A549 (cell line): ENCODE data around the gene NELFCD. TPM values are rescaled to one million over a fixed set of nuclear protein-coding genes. Genes with fewer than 3 reads are reported as not detected.

Experiments used
- ATAC-seq, 2 experiments: fragments of 200-7000 bp in 1 of 2; fragments of >200 bp in 1 of 2; cut with Nextera tagmentation in 1 of 2; cut with Tn5 transposase in 1 of 2; 3 replicates each; pipeline versions ENCODE4 v1.8.0 to v1.9.1; 2018 to 2020; ENCODE audit warnings: mild to moderate bottlenecking in 1 of 2, moderate library complexity in 1 of 2
- CTCF ChIA-PET: fragments of 300-600 bp; sonication (Branson Sonifier 250); formaldehyde crosslinking; extraction: SDS; loops from one replicate; lab custom pipeline; 2021; ENCODE audit warnings: antibody characterized with exemption, inconsistent platforms; lab: Yijun Ruan, JAX
- POLR2A ChIA-PET: fragments of 350-600 bp; formaldehyde crosslinking; extraction: SDS; loops from one replicate; lab custom pipeline; 2021; ENCODE audit warnings: antibody characterized with exemption, inconsistent platforms; lab: Yijun Ruan, JAX
- DNase-seq, 2 experiments: peaks; one replicate each; pipeline versions ENCODE4 v3.0.0 to v3.0.0-alpha.2; 2011 to 2016; ENCODE audit warnings: low read depth in 1 of 2, low spot score in 1 of 2
- FAIRE-seq: peaks from 2 replicates; lab custom pipeline; 2011; peaks lifted over from hg19 to GRCh38; lab: Jason Lieb, UNC
- H3K27ac ChIP-seq, 2 experiments: fragments of >200 bp; sonication (Bioruptor Twin); formaldehyde crosslinking; 3 replicates each; pipeline ENCODE4 v1.5.1; 2016 to 2017
- H3K4me1 ChIP-seq: fragments of >200 bp; sonication (Bioruptor Twin); formaldehyde crosslinking; 3 replicates; pipeline ENCODE4 v1.6.1; 2016
- H3K4me2 ChIP-seq: fragments of >200 bp; sonication (Bioruptor Twin); formaldehyde crosslinking; 3 replicates; pipeline ENCODE4 v1.6.1; 2016
- H3K4me3 ChIP-seq: fragments of >200 bp; sonication (Bioruptor Twin); formaldehyde crosslinking; 3 replicates; pipeline ENCODE4 v1.5.1; 2016
- H3K9me3 ChIP-seq: fragments of >200 bp; sonication (Bioruptor Twin); formaldehyde crosslinking; 3 replicates; pipeline ENCODE4 v1.6.1; 2016
- BCL3 ChIP-seq: fragments of >200 bp; sonication (Bioruptor Twin); formaldehyde crosslinking; IDR thresholded peaks from 3 replicates; pipeline ENCODE4 v1.6.1; 2016
- CEBPB ChIP-seq, 2 experiments: fragments of >200 bp in 1 of 2; sonication (Bioruptor Twin) in 1 of 2; formaldehyde crosslinking in 1 of 2; IDR thresholded peaks; 2 replicates each; pipeline ENCODE4 v1.6.1; 2012 to 2016
- CHD2 ChIP-seq: fragments of 150-350 bp; IDR thresholded peaks from 2 replicates; pipeline ENCODE4 v1.6.1; 2014; ENCODE audit warnings: low read length; ENCODE audit not compliant: partially characterized antibody
- CTCF ChIP-seq: fragments of >200 bp; sonication (Bioruptor Twin); formaldehyde crosslinking; IDR thresholded peaks from 3 replicates; pipeline ENCODE4 v1.5.1; 2016
- E2F6 ChIP-seq: IDR thresholded peaks from 2 replicates; pipeline ENCODE4 v1.6.1; 2012; ENCODE audit warnings: low read depth, borderline replicate concordance
- EP300 ChIP-seq, 2 experiments: fragments of >200 bp; sonication (Bioruptor Twin); formaldehyde crosslinking; IDR thresholded peaks; 2 replicates in 1 of 2; 3 replicates in 1 of 2; pipeline ENCODE4 v1.6.1; 2016 to 2017
- ESRRA ChIP-seq: fragments of 150-350 bp; IDR thresholded peaks from 2 replicates; pipeline ENCODE4 v1.6.1; 2014; ENCODE audit warnings: mild to moderate bottlenecking, low read length, borderline replicate concordance
- FOXS1 ChIP-seq: fragments of 250-450 bp; sonication (Bioruptor Pico); IDR thresholded peaks from 2 replicates; pipeline ENCODE4 v1.5.0; 2020; ENCODE audit warnings: mild to moderate bottlenecking, moderate library complexity
- HDAC2 ChIP-seq: fragments of 200-600 bp; sonication (generic); IDR thresholded peaks from 2 replicates; pipeline ENCODE4 v1.6.1; 2016
- HEYL ChIP-seq: fragments of 250-450 bp; sonication (Bioruptor Pico); IDR thresholded peaks from 2 replicates; pipeline ENCODE4 v1.8.0; 2021; ENCODE audit warnings: mild to moderate bottlenecking, moderate library complexity
- HMGXB4 ChIP-seq: fragments of 250-450 bp; sonication (Bioruptor Pico); IDR thresholded peaks from 2 replicates; pipeline ENCODE4 v1.5.0; 2021; ENCODE audit warnings: mild to moderate bottlenecking, moderate library complexity, borderline replicate concordance
- HOXB13 ChIP-seq: fragments of 250-450 bp; sonication (Bioruptor Pico); IDR thresholded peaks from 2 replicates; pipeline ENCODE4 v1.5.0; 2020; ENCODE audit warnings: low read depth, mild to moderate bottlenecking, moderate library complexity
- HOXB5 ChIP-seq: fragments of 250-450 bp; sonication (Bioruptor Pico); IDR thresholded peaks from 2 replicates; pipeline ENCODE4 v1.5.0; 2020; ENCODE audit warnings: mild to moderate bottlenecking, moderate library complexity
- JUN ChIP-seq, 2 experiments: fragments of >200 bp; sonication (Bioruptor Twin); formaldehyde crosslinking; IDR thresholded peaks; 2 replicates in 1 of 2; 3 replicates in 1 of 2; pipeline ENCODE4 v1.6.1; 2016 to 2017
- JUNB ChIP-seq: fragments of >200 bp; sonication (Bioruptor Twin); formaldehyde crosslinking; IDR thresholded peaks from 2 replicates; pipeline ENCODE4 v1.6.1; 2016
- KDM1A ChIP-seq: fragments of 200-600 bp; sonication (generic); IDR thresholded peaks from 2 replicates; pipeline ENCODE4 v1.6.1; 2016; ENCODE audit warnings: low read depth, mild to moderate bottlenecking
- KDM5A ChIP-seq: fragments of 200-600 bp; sonication (generic); IDR thresholded peaks from 2 replicates; pipeline ENCODE4 v1.6.1; 2016; ENCODE audit warnings: antibody characterized with exemption, mild to moderate bottlenecking
- MAFK ChIP-seq: fragments of 450-650 bp; IDR thresholded peaks from 2 replicates; pipeline ENCODE4 v1.6.1; 2014; ENCODE audit not compliant: partially characterized antibody
- NPAS2 ChIP-seq: fragments of 250-450 bp; sonication (Bioruptor Pico); IDR thresholded peaks from 2 replicates; pipeline ENCODE4 v1.8.0; 2022; ENCODE audit warnings: mild to moderate bottlenecking, moderate library complexity, borderline replicate concordance
- PBX3 ChIP-seq: IDR thresholded peaks from 2 replicates; pipeline ENCODE4 v1.6.1; 2012
- POLR2A ChIP-seq: IDR thresholded peaks from 2 replicates; pipeline ENCODE4 v1.6.1; 2012; ENCODE audit warnings: mild to moderate bottlenecking, low read length
- RCOR1 ChIP-seq: fragments of 150-350 bp; IDR thresholded peaks from 2 replicates; pipeline ENCODE4 v1.6.1; 2014; ENCODE audit warnings: antibody characterized with exemption, low read length, low read depth
- RNF2 ChIP-seq: fragments of 200-600 bp; sonication (generic); IDR thresholded peaks from 2 replicates; pipeline ENCODE4 v1.6.1; 2016; ENCODE audit warnings: low read depth, mild to moderate bottlenecking, antibody characterized with exemption, moderate library complexity, borderline replicate concordance
- SMC3 ChIP-seq: fragments of >200 bp; sonication (Bioruptor Twin); formaldehyde crosslinking; IDR thresholded peaks from 3 replicates; pipeline ENCODE4 v1.6.1; 2018; ENCODE audit warnings: inconsistent platforms
- SREBF2 ChIP-seq: fragments of 450-650 bp; IDR thresholded peaks from 2 replicates; pipeline ENCODE4 v1.6.1; 2014; ENCODE audit warnings: mild to moderate bottlenecking, moderate library complexity
- USF2 ChIP-seq: fragments of 450-650 bp; IDR thresholded peaks from 2 replicates; pipeline ENCODE4 v1.6.1; 2014; ENCODE audit warnings: antibody characterized with exemption
- ZSCAN20 ChIP-seq: fragments of 250-450 bp; sonication (Bioruptor Pico); IDR thresholded peaks from 2 replicates; pipeline ENCODE4 v1.8.0; 2022; ENCODE audit warnings: mild to moderate bottlenecking, moderate library complexity
- WGBS: methylation state at CpG from one replicate; pipeline ENCODE4 v1.1.6; 2017; ENCODE audit errors: missing lambda C conversion rate; 5-methylcytosine and 5-hydroxymethylcytosine counted together
- polyA plus RNA-seq, 4 experiments: library from polyadenylated mRNA; depleted of rRNA in 3 of 4; stranded (reverse); fragments of >200 nt; fragmentation: RNase III in 1 of 4; extraction: RNeasy Plus Mini Kit Qiagen cat#74134 plus additional on column Dnase treatment in 1 of 4; gene quantifications; 2 replicates in 3 of 4; 3 replicates in 1 of 4; pipeline ENCODE4 v1.2.3, GENCODE V29; 2011 to 2017

NELFCD gene
- polyA plus RNA-seq, 2 of the 4 experiments (the other 2 are of a cell fraction), result 58.8 to 74.0 TPM

- 94% methylated on average over 5 of the region's 5 CpGs for WGBS
- ATAC-seq (no peak), DNase-seq (no peak), FAIRE-seq (no peak)
- POLR2A ChIA-PET, result no interaction called here
- Histone ChIP-seq H3K9me3 (no peaks in the 10 kb centered on the region), H3K4me1 (peaks cover 30% of the 10 kb centered on the region), H3K4me3 (no peak overlapping the region), H3K4me2 (no peak overlapping the region), H3K27ac (no peak overlapping the region)
- CTCF ChIA-PET, result interaction anchor here (1.3 kb wide), 1 partner anchor 428 kb away, joined by 4 read pairs; no protein-coding TSS in a partner anchor
- TF ChIP-seq E2F6 (no peak), JUNB (no peak), KDM5A (no peak), SMC3 (no peak), KDM1A (no peak), RCOR1 (no peak), ZSCAN20 (CRISPR knock-in tag) (no peak), CTCF (no peak), NPAS2 (CRISPR knock-in tag) (no peak), HDAC2 (no peak), USF2 (no peak), CHD2 (no peak), RNF2 (no peak), FOXS1 (CRISPR knock-in tag) (no peak), BCL3 (no peak), POLR2A (no peak), JUN (IDR thresholded peaks at IDR 0.05) (no peak), CEBPB (IDR thresholded peaks at IDR 0.05) (no peak), HMGXB4 (CRISPR knock-in tag) (no peak)
- TF ChIP-seq, all 56 proteins: peak for 0
These were observed 46.1 kb downstream of the NELFCD start for GRCh38 chr20:59026904-59027740.

GRCh38 chr20:59027741-59028320, 46.8 kb downstream of the NELFCD start:
- WGBS, result 91% methylated on average over 8 of the region's 8 CpGs
- TF ChIP-seq PBX3, result no peak
- TF ChIP-seq ZSCAN20 (CRISPR knock-in tag), result no peak
- no peak for TF ChIP-seq HOXB5 (CRISPR knock-in tag)
- TF ChIP-seq MAFK, result no peak
- no peak for TF ChIP-seq HEYL (CRISPR knock-in tag)
- TF ChIP-seq HOXB13 (CRISPR knock-in tag), result no peak
- TF ChIP-seq HMGXB4 (CRISPR knock-in tag), result no peak
- no peak for TF ChIP-seq RNF2
- TF ChIP-seq EP300 (IDR thresholded peaks at IDR 0.05), result no peak
- TF ChIP-seq SMC3, result no peak
- TF ChIP-seq POLR2A, result no peak
- TF ChIP-seq ESRRA, result no peak
- TF ChIP-seq HDAC2, result no peak
- no peak for TF ChIP-seq SREBF2

More at GRCh38 chr20:59027741-59028320, 46.8 kb downstream of the NELFCD start:
- FAIRE-seq (no peak), DNase-seq (no peak), ATAC-seq (no peak)
- H3K27ac ChIP-seq, result no peak overlapping the region
- no peak overlapping the region for H3K4me3 ChIP-seq
- H3K4me2 ChIP-seq, result no peak overlapping the region
- ChIA-PET CTCF (no interaction called here), POLR2A (no interaction called here)
- H3K9me3 ChIP-seq, result no peaks in the 10 kb centered on the region
- peaks cover 30% of the 10 kb centered on the region for H3K4me1 ChIP-seq
